Measurements from ENCODE around the gene TMEM202. TPM values are rescaled to one million over a fixed set of nuclear protein-coding genes. Genes with fewer than 3 reads are reported as not detected.

TMEM202 gene
- total and polyA plus RNA-seq, 2 experiments from 2014 or later: not detected

DNA sequence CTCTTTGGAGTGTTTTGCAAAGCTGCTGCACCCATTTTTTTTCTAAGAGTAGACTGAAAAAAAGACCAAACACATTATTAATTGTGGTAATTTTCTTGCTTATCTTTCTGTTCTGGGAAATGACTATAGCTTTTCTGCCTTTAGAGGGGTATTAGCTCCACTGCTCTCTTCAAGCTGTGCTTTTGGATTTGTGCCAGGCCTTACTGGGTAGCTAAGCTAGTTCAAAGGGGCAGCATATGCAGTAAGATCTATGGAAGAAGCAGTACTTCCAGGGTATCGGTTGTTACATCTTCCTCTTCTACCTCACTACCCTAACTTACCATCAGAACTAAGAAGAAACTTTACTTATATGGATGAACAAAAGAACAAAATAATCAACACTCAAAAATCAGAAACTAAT lies 47.3 kb downstream of the TMEM202 start:
- Histone ChIP-seq H2AFZ (no peak overlapping the region), H3F3A (replicated peaks; ENCODE audit: low read depth) (no peaks in the 10 kb centered on the region), H3K9me2 (ENCODE audit: insufficient read depth) (0 out of 2 replicates have a peak, but pooled peaks cover 5% of the 10 kb centered on the region), H3K27me3 (ENCODE audit: insufficient read depth) (no peaks in the 10 kb centered on the region), H3K27ac (ENCODE audit: low read depth) (no peak overlapping the region), H3K79me2 (replicated peaks; ENCODE audit: insufficient read depth) (no peaks in the 10 kb centered on the region), H3K4me1 (ENCODE audit: insufficient read depth) (no peaks in the 10 kb centered on the region), H3K4me3 (no peak overlapping the region), H3K36me3 (ENCODE audit: insufficient read depth) (no peaks in the 10 kb centered on the region), H4K20me1 (replicated peaks; ENCODE audit: insufficient read depth) (no peaks in the 10 kb centered on the region), H3K4me2 (no peak overlapping the region)
- TF ChIP-seq, protein P1, sequence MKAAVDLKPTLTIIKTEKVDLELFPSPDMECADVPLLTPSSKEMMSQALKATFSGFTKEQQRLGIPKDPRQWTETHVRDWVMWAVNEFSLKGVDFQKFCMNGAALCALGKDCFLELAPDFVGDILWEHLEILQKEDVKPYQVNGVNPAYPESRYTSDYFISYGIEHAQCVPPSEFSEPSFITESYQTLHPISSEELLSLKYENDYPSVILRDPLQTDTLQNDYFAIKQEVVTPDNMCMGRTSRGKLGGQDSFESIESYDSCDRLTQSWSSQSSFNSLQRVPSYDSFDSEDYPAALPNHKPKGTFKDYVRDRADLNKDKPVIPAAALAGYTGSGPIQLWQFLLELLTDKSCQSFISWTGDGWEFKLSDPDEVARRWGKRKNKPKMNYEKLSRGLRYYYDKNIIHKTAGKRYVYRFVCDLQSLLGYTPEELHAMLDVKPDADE (IDR thresholded peaks at IDR 0.05): no peak
- TF ChIP-seq, protein P2, sequence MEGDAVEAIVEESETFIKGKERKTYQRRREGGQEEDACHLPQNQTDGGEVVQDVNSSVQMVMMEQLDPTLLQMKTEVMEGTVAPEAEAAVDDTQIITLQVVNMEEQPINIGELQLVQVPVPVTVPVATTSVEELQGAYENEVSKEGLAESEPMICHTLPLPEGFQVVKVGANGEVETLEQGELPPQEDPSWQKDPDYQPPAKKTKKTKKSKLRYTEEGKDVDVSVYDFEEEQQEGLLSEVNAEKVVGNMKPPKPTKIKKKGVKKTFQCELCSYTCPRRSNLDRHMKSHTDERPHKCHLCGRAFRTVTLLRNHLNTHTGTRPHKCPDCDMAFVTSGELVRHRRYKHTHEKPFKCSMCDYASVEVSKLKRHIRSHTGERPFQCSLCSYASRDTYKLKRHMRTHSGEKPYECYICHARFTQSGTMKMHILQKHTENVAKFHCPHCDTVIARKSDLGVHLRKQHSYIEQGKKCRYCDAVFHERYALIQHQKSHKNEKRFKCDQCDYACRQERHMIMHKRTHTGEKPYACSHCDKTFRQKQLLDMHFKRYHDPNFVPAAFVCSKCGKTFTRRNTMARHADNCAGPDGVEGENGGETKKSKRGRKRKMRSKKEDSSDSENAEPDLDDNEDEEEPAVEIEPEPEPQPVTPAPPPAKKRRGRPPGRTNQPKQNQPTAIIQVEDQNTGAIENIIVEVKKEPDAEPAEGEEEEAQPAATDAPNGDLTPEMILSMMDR (conservative IDR thresholded peaks at IDR 0.05; ENCODE audit: low read depth in 2 of 2): no peak
- no peak for TF ChIP-seq CREB1 (CRISPR knock-in tag; IDR thresholded peaks at IDR 0.05; ENCODE audit: low read depth)
- no peak for TF ChIP-seq NANOG (IDR thresholded peaks at IDR 0.05; ENCODE audit: borderline replicate concordance)
- no peak for TF ChIP-seq EZH2 (IDR thresholded peaks at IDR 0.05; ENCODE audit: low read depth, unreplicated experiment)
- Mint-ChIP-seq H3K4me3 (no peak overlapping the region), H3K27ac (no peak overlapping the region), H3K9me3 (no peaks in the 10 kb centered on the region; the same call in 1 of the 3 replicates), H3K36me3 (ENCODE audit: low read depth) (no peaks in the 10 kb centered on the region), H3K4me1 (no peaks in the 10 kb centered on the region), H3K27me3 (ENCODE audit: insufficient read depth, low read depth, poor library complexity) (no peaks in the 10 kb centered on the region)
- no peak for ATAC-seq
- DNase-seq (ENCODE audit: low spot score): no peak

GRCh38 chr15:72450805-72451204 lies 52.7 kb downstream of the TMEM202 start:
- H3K9me2 ChIP-seq (ENCODE audit: insufficient read depth): no peaks in the 10 kb centered on the region
- no peaks in the 10 kb centered on the region for H3K9me3 Mint-ChIP-seq
- H3K4me2 ChIP-seq: no peak overlapping the region
- H3K4me3 ChIP-seq: no peak overlapping the region
- no peaks in the 10 kb centered on the region for H3K27me3 Mint-ChIP-seq (ENCODE audit: insufficient read depth, low read depth, poor library complexity)
- H3K4me1 Mint-ChIP-seq: no peaks in the 10 kb centered on the region
- no peak overlapping the region for H3K27ac ChIP-seq (ENCODE audit: low read depth)
- no peaks in the 10 kb centered on the region for H3K36me3 Mint-ChIP-seq (ENCODE audit: low read depth)
- no peak for ATAC-seq
- peak overlapping the region; percentile 66; the same call in 1 of the 2 replicates for H2AFZ ChIP-seq
- no peak overlapping the region for H3K4me3 Mint-ChIP-seq
- no peak for DNase-seq (ENCODE audit: low spot score)
- H3K36me3 ChIP-seq (ENCODE audit: insufficient read depth): no peaks in the 10 kb centered on the region
- H4K20me1 ChIP-seq (replicated peaks; ENCODE audit: insufficient read depth): no peaks in the 10 kb centered on the region
- H3F3A ChIP-seq (replicated peaks; ENCODE audit: low read depth): no peaks in the 10 kb centered on the region
- no peaks in the 10 kb centered on the region for H3K4me1 ChIP-seq (ENCODE audit: insufficient read depth)
- H3K27ac Mint-ChIP-seq: no peak overlapping the region
- H3K27me3 ChIP-seq (ENCODE audit: insufficient read depth): no peaks in the 10 kb centered on the region
- no peaks in the 10 kb centered on the region for H3K79me2 ChIP-seq (replicated peaks; ENCODE audit: insufficient read depth)
- TF ChIP-seq POLR2AphosphoS5 (IDR thresholded peaks at IDR 0.05; ENCODE audit: low read depth) (no peak), NANOG (IDR thresholded peaks at IDR 0.05; ENCODE audit: borderline replicate concordance) (no peak), JUNB (IDR thresholded peaks at IDR 0.05; ENCODE audit: unreplicated experiment) (no peak), ZNF331 (CRISPR knock-in tag; IDR thresholded peaks at IDR 0.05; ENCODE audit: low read depth) (no peak), STAT1 (IDR thresholded peaks at IDR 0.05; ENCODE audit: unreplicated experiment) (no peak), EZH2phosphoT487 (IDR thresholded peaks at IDR 0.05; ENCODE audit: unreplicated experiment) (no peak), CREB1 (CRISPR knock-in tag; IDR thresholded peaks at IDR 0.05; ENCODE audit: low read depth) (no peak), ZNF114 (CRISPR knock-in tag; IDR thresholded peaks at IDR 0.05) (no peak)
- TF ChIP-seq, protein P3, sequence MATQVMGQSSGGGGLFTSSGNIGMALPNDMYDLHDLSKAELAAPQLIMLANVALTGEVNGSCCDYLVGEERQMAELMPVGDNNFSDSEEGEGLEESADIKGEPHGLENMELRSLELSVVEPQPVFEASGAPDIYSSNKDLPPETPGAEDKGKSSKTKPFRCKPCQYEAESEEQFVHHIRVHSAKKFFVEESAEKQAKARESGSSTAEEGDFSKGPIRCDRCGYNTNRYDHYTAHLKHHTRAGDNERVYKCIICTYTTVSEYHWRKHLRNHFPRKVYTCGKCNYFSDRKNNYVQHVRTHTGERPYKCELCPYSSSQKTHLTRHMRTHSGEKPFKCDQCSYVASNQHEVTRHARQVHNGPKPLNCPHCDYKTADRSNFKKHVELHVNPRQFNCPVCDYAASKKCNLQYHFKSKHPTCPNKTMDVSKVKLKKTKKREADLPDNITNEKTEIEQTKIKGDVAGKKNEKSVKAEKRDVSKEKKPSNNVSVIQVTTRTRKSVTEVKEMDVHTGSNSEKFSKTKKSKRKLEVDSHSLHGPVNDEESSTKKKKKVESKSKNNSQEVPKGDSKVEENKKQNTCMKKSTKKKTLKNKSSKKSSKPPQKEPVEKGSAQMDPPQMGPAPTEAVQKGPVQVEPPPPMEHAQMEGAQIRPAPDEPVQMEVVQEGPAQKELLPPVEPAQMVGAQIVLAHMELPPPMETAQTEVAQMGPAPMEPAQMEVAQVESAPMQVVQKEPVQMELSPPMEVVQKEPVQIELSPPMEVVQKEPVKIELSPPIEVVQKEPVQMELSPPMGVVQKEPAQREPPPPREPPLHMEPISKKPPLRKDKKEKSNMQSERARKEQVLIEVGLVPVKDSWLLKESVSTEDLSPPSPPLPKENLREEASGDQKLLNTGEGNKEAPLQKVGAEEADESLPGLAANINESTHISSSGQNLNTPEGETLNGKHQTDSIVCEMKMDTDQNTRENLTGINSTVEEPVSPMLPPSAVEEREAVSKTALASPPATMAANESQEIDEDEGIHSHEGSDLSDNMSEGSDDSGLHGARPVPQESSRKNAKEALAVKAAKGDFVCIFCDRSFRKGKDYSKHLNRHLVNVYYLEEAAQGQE (IDR thresholded peaks at IDR 0.05; ENCODE audit: unreplicated experiment): no peak
- TF ChIP-seq, protein P2 (conservative IDR thresholded peaks at IDR 0.05; ENCODE audit: low read depth in 2 of 2): no peak
- TF ChIP-seq, protein P1 (IDR thresholded peaks at IDR 0.05): no peak
